GM12872 (cell line): ENCODE results near the gene DNAH6.

Source experiments
- TF ChIP-seq, protein P1 (sequence below): IDR thresholded peaks from 3 replicates; pipeline ENCODE4 v1.5.1; 2011; ENCODE audit warnings: low read depth, mild to moderate bottlenecking, low read length, moderate library complexity; ENCODE audit not compliant: insufficient read depth

DNAH6 gene

DNA sequence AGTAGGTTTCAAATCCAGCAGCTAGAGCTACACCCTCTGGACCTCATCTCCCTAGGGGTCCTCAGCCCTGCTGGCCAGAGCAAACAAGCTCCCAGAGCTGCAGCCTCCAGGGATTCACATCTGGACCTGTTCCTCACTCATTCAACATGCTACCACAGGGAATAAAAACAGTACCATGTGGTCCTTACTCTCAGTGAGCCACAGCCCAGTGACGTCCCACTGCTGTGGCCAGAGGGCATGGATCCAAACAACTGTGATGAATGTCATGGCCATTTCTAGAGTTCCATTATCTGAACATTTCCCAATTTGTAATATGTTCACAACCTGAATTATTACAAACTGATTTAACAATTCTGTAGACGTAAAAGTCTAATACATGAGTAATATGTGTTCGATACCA lies 186.6 kb downstream of the DNAH6 start:
- TF ChIP-seq, protein P1, sequence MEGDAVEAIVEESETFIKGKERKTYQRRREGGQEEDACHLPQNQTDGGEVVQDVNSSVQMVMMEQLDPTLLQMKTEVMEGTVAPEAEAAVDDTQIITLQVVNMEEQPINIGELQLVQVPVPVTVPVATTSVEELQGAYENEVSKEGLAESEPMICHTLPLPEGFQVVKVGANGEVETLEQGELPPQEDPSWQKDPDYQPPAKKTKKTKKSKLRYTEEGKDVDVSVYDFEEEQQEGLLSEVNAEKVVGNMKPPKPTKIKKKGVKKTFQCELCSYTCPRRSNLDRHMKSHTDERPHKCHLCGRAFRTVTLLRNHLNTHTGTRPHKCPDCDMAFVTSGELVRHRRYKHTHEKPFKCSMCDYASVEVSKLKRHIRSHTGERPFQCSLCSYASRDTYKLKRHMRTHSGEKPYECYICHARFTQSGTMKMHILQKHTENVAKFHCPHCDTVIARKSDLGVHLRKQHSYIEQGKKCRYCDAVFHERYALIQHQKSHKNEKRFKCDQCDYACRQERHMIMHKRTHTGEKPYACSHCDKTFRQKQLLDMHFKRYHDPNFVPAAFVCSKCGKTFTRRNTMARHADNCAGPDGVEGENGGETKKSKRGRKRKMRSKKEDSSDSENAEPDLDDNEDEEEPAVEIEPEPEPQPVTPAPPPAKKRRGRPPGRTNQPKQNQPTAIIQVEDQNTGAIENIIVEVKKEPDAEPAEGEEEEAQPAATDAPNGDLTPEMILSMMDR: no peak

DNA sequence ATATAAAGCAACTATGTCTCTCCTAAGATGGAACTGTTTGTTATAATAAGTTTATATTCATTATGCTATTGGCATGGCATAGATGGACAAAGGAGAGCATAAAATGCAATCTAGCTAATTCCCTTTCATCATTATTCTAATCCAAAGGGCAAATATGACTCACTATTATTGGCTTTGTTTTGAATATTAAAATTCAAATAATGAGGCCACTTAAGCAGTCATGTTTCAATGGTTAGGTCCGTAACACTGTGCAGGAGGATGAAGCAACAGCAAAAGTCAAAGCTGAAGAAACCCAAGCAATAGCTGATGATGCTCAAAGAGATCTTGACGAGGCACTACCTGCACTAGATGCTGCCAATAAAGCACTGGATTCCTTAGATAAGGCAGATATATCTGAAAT lies 187.5 kb downstream of the DNAH6 start:
- TF ChIP-seq, protein P1: no peak

DNA sequence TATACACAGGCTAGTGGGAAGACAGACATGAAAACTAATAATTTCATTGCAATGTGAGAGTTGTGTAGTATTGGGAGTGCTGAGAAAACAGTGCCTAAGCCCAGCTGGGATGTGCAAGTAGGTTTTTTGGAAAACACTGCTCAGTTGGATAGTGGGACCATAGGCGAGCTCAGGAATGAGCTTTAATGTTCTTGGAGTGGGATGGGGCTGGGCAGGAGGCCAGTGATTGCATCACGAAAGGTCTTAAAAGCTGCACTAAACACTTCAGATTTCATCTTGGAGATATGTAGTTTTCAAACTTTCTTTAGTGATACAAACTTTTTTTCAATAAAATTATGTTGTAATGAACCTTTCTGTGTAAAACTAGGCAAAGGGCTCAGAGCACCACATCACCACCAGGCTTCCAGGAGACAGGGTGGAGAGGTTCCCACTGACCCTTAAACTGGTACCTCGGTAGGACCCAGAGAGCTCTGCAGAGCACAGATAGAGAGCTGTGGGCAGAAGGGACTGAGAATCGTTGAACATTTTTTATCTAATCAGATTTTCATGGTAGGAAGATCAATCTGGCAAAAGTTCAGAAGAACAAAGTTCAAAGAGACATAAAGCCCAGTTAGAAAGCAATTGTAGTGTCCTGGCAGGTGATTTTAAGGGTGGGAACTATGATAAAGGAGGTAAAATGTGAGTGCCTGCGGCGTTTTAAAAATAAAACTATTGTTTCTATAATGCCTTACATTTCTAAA lies 188.4 kb downstream of the DNAH6 start:
- TF ChIP-seq, protein P1: no peak

DNA sequence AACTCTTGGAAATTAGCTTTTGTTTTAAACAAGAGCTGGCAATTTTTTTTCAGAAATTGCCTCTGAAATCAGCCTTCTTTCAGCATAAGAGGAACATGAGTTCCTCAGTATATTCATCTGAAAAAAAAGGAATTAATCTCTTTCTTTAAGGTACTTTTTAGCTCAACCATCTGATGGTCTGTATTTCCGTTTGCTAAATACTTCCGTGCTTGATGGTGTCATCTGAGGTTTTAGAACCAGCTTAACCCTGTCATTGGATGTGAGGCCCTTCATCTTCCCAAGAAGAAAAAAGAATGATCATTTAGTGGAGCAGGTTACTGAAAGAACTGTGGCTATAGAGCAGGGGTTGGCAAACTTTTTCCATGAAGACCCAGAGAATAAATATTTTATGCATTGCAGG lies 189.6 kb downstream of the DNAH6 start:
- TF ChIP-seq, protein P1: no peak

DNA sequence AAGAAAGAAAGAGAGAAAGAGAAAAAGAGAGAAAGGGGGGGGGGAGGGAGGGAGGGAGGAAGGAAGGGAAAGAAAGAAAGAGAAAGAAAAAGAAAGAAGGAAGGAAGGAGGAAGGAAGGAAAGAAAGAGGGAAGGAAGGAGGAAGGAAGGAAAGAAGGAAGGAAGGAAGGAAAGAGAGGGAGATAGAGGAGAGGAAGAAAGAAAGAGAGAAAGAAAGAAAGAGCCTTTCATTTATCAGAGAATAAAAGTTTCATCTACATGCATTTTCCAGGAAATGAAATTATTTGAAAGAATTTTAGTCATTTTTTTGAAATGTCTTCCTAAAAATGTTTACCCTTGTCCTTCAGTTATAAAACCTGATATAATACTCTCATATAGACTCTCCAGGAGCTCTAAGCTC lies 192.1 kb downstream of the DNAH6 start:
- TF ChIP-seq, protein P1: no peak

DNA sequence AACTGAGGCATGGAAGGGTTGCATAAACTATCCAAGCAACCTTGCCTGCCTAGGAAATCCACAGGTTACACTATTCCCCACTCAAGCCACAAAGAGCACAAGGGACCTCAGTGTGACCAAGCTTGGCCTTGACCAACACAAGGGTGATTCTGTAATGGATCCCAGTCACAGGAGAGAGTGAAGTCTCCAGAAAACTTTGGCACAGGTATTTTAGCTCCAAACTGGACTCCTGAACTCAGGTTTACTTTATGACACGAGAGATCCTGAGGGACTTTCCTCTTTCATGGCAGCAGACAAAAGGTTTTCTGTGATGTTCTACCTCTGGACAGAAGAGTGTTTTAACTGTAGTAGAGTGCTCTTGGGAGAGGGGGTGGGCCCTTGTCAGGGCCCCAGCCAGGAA lies 195.4 kb downstream of the DNAH6 start:
- TF ChIP-seq, protein P1: no peak

DNA sequence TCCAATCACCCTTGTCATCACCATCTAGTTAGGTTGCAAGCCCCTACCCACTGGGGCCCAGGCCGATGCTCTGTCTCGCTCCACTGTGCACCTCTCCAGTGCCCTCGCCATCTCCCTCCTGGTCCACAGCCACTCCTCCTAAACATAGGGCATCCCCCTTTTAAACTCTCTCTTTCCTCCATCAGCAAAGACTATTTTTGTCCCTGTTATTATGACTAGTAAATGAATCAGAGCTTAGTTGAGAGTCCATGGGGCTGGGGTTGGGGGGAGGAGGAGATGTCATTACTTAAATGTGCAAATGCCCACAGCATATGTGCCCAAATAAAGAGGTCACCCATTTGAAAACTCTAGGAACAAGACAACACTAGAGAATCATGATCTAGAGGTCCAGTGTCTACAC lies 197.1 kb downstream of the DNAH6 start:
- TF ChIP-seq, protein P1: no peak
